Activated CD4-positive, alpha-beta T cell treated with anti-CD3 and anti-CD28 coated beads for 48 hours (primary cell): ENCODE data around the gene RGSL1.

Experiments
- DNase-seq: peaks from one replicate; pipeline ENCODE4 v3.0.0-alpha.2; 2020

Gene RGSL1

GRCh38 chr1:182450087-182450486, at the start of gene RGSL1:
TSS of gene RGSL1 (plus strand) at chr1:182450146. CDS start at chr1:182450166, 20 bp downstream.
- no peak for DNase-seq

- no peak for DNase-seq
These were observed 49.4 kb upstream of the RGSL1 start, which contains the start of gene TEDDM1 for GRCh38 chr1:182400567-182400966. TSS of gene TEDDM1 (minus strand) at chr1:182400667. CDS start at chr1:182400485, 182 bp downstream.

GRCh38 chr1:182404781-182405180, 45.2 kb upstream of the RGSL1 start:
- no peak for DNase-seq

- no peak for DNase-seq
These were observed 44.4 kb upstream of the RGSL1 start for GRCh38 chr1:182405578-182405977.

GRCh38 chr1:182406012-182406411, 43.9 kb upstream of the RGSL1 start:
- DNase-seq: no peak

GRCh38 chr1:182407724-182408123, 42.2 kb upstream of the RGSL1 start:
- DNase-seq: no peak

- no peak for DNase-seq
These were observed 41.4 kb upstream of the RGSL1 start for GRCh38 chr1:182408435-182409075.

GRCh38 chr1:182410138-182410537, 39.8 kb upstream of the RGSL1 start:
- DNase-seq: no peak

GRCh38 chr1:182410620-182411273, 39.2 kb upstream of the RGSL1 start:
- DNase-seq: no peak

GRCh38 chr1:182413486-182413885, 36.5 kb upstream of the RGSL1 start:
- DNase-seq: no peak

- DNase-seq: no peak
These were observed 36.0 kb upstream of the RGSL1 start for GRCh38 chr1:182413969-182414368.

GRCh38 chr1:182415789-182416188, 34.2 kb upstream of the RGSL1 start:
- DNase-seq: peak; percentile 9

GRCh38 chr1:182426442-182427430, 23.2 kb upstream of the RGSL1 start:
- no peak for DNase-seq

- no peak for DNase-seq
These were observed 21.9 kb upstream of the RGSL1 start for GRCh38 chr1:182428043-182428442.

GRCh38 chr1:182430263-182431068, 19.5 kb upstream of the RGSL1 start:
- DNase-seq: peak; percentile 57

- no peak for DNase-seq
These were observed 18.7 kb upstream of the RGSL1 start for GRCh38 chr1:182431278-182431677.

- no peak for DNase-seq
These were observed 16.4 kb upstream of the RGSL1 start for GRCh38 chr1:182433580-182433979.

- no peak for DNase-seq
These were observed 11.6 kb upstream of the RGSL1 start for GRCh38 chr1:182438326-182438725.

- no peak for DNase-seq
These were observed 8.2 kb upstream of the RGSL1 start for GRCh38 chr1:182441719-182442118.

- no peak for DNase-seq
These were observed 7.6 kb upstream of the RGSL1 start for GRCh38 chr1:182442333-182442732.

- DNase-seq: no peak
These were observed 5.4 kb upstream of the RGSL1 start for GRCh38 chr1:182444497-182444896.

- peak; percentile 33 for DNase-seq
These were observed 3.8 kb upstream of the RGSL1 start for GRCh38 chr1:182446033-182446669.
